Upper lobe of left lung (tissue), 6 donors: ENCODE measurements around the gene LPAR6. TPM values are rescaled to one million over a fixed set of nuclear protein-coding genes. Genes with fewer than 3 reads are reported as not detected.
A peak's percentile ranks its signal among the peaks of the same experiment; 100 is the strongest.

ENCODE experiments used
- ATAC-seq, 2 donors: fragments of 200-7000 bp; cut with Tn5 transposase; one replicate each; pipeline ENCODE4 v1.9.1; 2022; ENCODE audit warnings: mild to moderate bottlenecking in 2 of 2, moderate library complexity in 2 of 2; ENCODE audit not compliant: low FRiP score in 2 of 2
- DNase-seq, 2 donors: peaks; one replicate each; pipeline ENCODE4 v3.0.0-alpha.2; 2019 to 2020
- H3K27ac ChIP-seq, 4 donors: fragments of 200-600 bp; sonication (generic); one replicate each; pipeline ENCODE4 v1.5.1; 2016 to 2019
- H3K27me3 ChIP-seq, 4 donors: fragments of 200-600 bp; sonication (generic); one replicate each; pipeline ENCODE4 v1.5.1; 2017 to 2019
- H3K36me3 ChIP-seq, 4 donors: fragments of 200-600 bp; sonication (generic); one replicate each; pipeline ENCODE4 v1.5.1; 2016 to 2019
- H3K4me1 ChIP-seq, 4 donors: fragments of 200-600 bp; sonication (generic); one replicate each; pipeline ENCODE4 v1.5.1; 2018 to 2019
- H3K4me3 ChIP-seq, 4 donors: fragments of 200-600 bp; sonication (generic); one replicate each; pipeline ENCODE4 v1.5.1; 2017 to 2019; ENCODE audit warnings: mild to moderate bottlenecking in 2 of 4, moderate library complexity in 1 of 4
- H3K9me3 ChIP-seq, 4 donors: fragments of 200-600 bp; sonication (generic); one replicate each; pipeline ENCODE4 v1.5.1; 2018 to 2019
- EP300 ChIP-seq, 4 donors: sonication (generic); formaldehyde crosslinking; IDR thresholded peaks; one replicate each; pipeline ENCODE4 v1.5.1; 2017; ENCODE audit warnings: antibody characterized with exemption in 4 of 4, control low read depth in 2 of 4
- POLR2A ChIP-seq, 4 donors: fragments of 450-650 bp; IDR thresholded peaks; one replicate each; pipeline ENCODE4 v1.5.1; 2016 to 2017; ENCODE audit warnings: antibody characterized with exemption in 4 of 4, mild to moderate bottlenecking in 2 of 4
- POLR2AphosphoS5 ChIP-seq, 2 donors: sonication (generic); formaldehyde crosslinking; IDR thresholded peaks; one replicate each; pipeline ENCODE4 v1.5.1; 2017; ENCODE audit warnings: antibody characterized with exemption in 2 of 2
- WGBS, 2 donors: methylation state at CpG; one replicate each; pipeline ENCODE4 v1.1.5; 2017 to 2018; 5-methylcytosine and 5-hydroxymethylcytosine counted together
- total RNA-seq, 6 donors: library from RNA; depleted of rRNA in 4 of 6; stranded (reverse); fragments of >200 nt in 4 of 6; gene quantifications; one replicate each; pipeline versions ENCODE4 v1.1.0 to v1.2.1, GENCODE V29; 2016 to 2021
- TF ChIP-seq, protein P1 (sequence below), 6 experiments: fragments of 450-650 bp in 4 of 6; fragments of 200-600 bp in 2 of 6; sonication (generic) in 2 of 6; IDR thresholded peaks; one replicate each; pipeline ENCODE4 v1.5.1; 2016 to 2019; ENCODE audit warnings: antibody characterized with exemption in 6 of 6
- donor health status: DM: no; HTN: no; CAD: no; lungs with moderate emphysema.
- donor health status: DM: no; HTN: yes; CAD: no; lungs with severe emphysema.

The LPAR6 gene
- total RNA-seq, 6 donors from 2014 or later = 13.8 to 46.1 (median 19.0) TPM

DNA sequence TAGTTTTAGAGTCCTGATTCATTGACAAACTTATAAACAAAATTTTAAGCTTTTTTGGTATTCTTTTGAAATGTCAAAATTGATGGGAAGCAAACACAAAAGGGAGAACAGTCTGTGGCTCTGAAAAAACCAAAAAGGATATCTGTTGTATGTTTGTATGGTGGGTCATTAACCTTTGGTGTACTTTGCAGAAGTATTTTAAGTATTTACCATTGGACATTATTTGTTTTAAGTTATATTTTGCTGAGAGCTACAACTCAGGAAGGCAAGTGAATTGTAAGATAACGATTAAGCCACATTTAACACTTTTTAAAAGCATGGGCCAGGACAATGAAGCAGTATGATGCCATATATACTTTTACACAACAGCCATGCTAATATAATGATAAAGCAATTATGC is 15.2 kb downstream of the LPAR6 start:
- DNase-seq (no peak), ATAC-seq (no peak)
- Histone ChIP-seq H3K4me3 (no peak overlapping the region), H3K27ac (peak overlapping the region in 2 of 4 donors; percentile 16 to 68), H3K36me3 (peaks cover 0 to 12% (median 0%) of the 10 kb centered on the region in 4 donors), H3K9me3 (no peaks in the 10 kb centered on the region), H3K27me3 (no peaks in the 10 kb centered on the region), H3K4me1 (peaks cover 20 to 44% (median 33%) of the 10 kb centered on the region in 4 donors)
- TF ChIP-seq POLR2AphosphoS5 (IDR thresholded peaks at IDR 0.05) (no peak), POLR2A (IDR thresholded peaks at IDR 0.05) (no peak), EP300 (IDR thresholded peaks at IDR 0.05) (no peak)
- 45 to 50% methylated on average over 1 of the region's 1 CpG for WGBS, 2 donors

DNA sequence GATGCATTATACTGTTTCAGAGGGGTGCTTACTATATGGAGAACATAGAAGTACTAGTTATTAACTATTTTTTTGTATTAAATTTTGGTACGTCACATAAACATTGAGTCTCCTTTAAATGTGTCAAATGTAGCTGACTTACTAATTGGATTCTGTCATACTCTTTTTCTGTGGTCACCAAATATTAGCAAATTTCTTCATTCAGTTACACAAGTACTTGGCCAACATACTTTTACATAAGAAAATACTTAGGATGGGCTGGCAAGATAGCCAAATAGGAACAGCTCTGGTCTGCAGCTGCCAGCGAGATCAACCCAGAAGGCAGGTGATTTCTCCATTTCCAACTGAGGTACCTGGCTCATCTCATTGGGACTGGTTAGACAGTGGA is 19.2 kb downstream of the LPAR6 start:
- Histone ChIP-seq H3K4me1 (peaks cover 0 to 10% (median 8%) of the 10 kb centered on the region in 4 donors), H3K27ac (no peak overlapping the region), H3K27me3 (no peaks in the 10 kb centered on the region), H3K9me3 (peaks cover 0 to 6% (median 0%) of the 10 kb centered on the region in 4 donors), H3K4me3 (no peak overlapping the region), H3K36me3 (peaks cover 0 to 22% (median 0%) of the 10 kb centered on the region in 4 donors)
- TF ChIP-seq, protein P1, sequence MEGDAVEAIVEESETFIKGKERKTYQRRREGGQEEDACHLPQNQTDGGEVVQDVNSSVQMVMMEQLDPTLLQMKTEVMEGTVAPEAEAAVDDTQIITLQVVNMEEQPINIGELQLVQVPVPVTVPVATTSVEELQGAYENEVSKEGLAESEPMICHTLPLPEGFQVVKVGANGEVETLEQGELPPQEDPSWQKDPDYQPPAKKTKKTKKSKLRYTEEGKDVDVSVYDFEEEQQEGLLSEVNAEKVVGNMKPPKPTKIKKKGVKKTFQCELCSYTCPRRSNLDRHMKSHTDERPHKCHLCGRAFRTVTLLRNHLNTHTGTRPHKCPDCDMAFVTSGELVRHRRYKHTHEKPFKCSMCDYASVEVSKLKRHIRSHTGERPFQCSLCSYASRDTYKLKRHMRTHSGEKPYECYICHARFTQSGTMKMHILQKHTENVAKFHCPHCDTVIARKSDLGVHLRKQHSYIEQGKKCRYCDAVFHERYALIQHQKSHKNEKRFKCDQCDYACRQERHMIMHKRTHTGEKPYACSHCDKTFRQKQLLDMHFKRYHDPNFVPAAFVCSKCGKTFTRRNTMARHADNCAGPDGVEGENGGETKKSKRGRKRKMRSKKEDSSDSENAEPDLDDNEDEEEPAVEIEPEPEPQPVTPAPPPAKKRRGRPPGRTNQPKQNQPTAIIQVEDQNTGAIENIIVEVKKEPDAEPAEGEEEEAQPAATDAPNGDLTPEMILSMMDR (IDR thresholded peaks at IDR 0.05) = no peak
- no peak for TF ChIP-seq EP300 (IDR thresholded peaks at IDR 0.05)
- no peak for ATAC-seq
- DNase-seq = no peak
- WGBS, 2 donors = 84 to 96% methylated on average over 2 of the region's 2 CpGs

DNA sequence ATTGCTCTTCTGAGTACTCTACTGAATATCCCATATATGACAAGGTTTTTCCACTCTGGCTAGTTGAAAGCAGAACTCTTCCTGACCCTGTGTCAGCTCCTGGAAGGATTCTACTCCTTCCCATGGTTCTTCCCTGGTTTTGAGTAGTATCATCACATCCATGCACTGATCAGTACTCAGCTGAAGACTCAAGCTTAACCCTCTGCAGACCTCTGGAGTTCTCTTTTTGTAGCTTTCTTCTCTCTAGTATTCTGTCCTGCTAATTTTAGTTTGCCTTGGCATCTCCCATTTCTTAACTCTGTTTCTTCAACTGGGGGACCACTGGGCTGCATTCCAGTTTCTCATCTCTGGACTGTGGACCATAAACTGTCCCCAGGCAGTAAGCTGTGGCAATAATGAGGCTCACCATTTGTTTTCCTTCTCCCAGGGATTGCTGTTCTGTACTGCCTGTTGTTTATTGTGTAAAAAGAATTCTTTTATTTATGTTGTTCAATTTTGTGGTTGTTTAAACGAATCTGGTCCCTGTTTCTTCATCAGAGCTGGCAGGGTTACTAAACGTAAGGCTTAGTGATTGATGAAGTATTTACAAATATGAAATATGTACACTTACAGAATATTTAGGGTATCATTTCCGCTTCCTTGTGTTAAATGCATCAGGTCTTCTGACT is 19.7 kb downstream of the LPAR6 start:
- H3K4me1 ChIP-seq = peaks cover 0 to 6% (median 5%) of the 10 kb centered on the region in 4 donors
- DNase-seq (no peak), ATAC-seq (no peak)
- TF ChIP-seq, protein P1 (IDR thresholded peaks at IDR 0.05) = no peak
- no peak for TF ChIP-seq POLR2A (IDR thresholded peaks at IDR 0.05)
- TF ChIP-seq EP300 (IDR thresholded peaks at IDR 0.05) = no peak
- no peak for TF ChIP-seq POLR2AphosphoS5 (IDR thresholded peaks at IDR 0.05)
- 85% methylated on average over 3 of the region's 3 CpGs for WGBS, 2 donors
- H3K9me3 ChIP-seq = peaks cover 0 to 6% (median 0%) of the 10 kb centered on the region in 4 donors
- H3K36me3 ChIP-seq = peaks cover 0 to 22% (median 0%) of the 10 kb centered on the region in 4 donors
- no peak overlapping the region for H3K27ac ChIP-seq
- H3K4me3 ChIP-seq = no peak overlapping the region
- H3K27me3 ChIP-seq = no peaks in the 10 kb centered on the region

DNA sequence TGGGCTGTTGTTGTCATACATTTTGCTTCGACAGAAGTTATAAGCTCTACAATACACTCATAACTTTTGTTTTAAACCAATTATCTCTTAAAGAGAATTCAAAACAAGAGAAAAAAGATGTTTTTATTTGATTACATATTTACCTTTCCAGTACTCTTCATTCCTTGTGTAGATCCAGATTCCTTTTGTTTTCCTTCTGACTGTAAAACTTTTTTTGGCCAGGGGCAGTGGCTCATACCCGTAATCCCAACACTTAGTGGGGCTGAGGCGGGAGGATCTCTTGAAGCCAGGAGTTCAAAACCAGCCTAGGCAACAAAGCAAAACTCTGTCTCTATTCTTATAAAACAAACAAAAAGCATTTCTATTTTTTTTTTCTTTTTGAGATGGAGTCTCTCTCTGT is 21.7 kb downstream of the LPAR6 start:
- no peak overlapping the region for H3K4me3 ChIP-seq
- peaks cover 0 to 25% (median under 1%) of the 10 kb centered on the region in 4 donors for H3K36me3 ChIP-seq
- DNase-seq (no peak), ATAC-seq (no peak)
- TF ChIP-seq POLR2AphosphoS5 (IDR thresholded peaks at IDR 0.05) = no peak
- no peak for TF ChIP-seq POLR2A (IDR thresholded peaks at IDR 0.05)
- TF ChIP-seq, protein P1 (IDR thresholded peaks at IDR 0.05) = no peak
- TF ChIP-seq EP300 (IDR thresholded peaks at IDR 0.05) = no peak
- H3K27ac ChIP-seq = no peak overlapping the region
- peaks cover 0 to 6% (median 0%) of the 10 kb centered on the region in 4 donors for H3K9me3 ChIP-seq
- no peaks in the 10 kb centered on the region for H3K27me3 ChIP-seq
- 97 to 98% methylated on average over 3 of the region's 3 CpGs for WGBS, 2 donors
- no peaks in the 10 kb centered on the region for H3K4me1 ChIP-seq

DNA sequence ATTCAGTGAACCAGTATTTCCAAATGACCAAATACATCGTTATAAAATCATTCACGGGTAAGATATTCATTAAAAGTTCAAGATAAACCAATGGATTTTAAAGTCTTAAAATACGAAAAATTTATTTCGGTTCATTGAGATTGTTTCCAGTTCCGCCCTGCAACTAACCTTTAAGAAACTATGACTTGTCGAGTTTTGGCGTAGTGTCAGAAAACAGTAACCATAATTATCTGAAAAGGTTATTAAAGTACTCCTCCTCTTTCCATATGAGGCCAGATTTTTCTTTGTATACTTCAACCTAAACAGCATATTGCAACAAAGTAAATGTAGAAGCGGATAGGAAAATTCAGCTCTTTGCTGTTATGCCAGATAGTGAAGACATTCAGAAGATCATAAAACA is 26.1 kb downstream of the LPAR6 start:
- TF ChIP-seq EP300 (IDR thresholded peaks at IDR 0.05) = no peak
- TF ChIP-seq, protein P1 (IDR thresholded peaks at IDR 0.05) = no peak
- no peak for TF ChIP-seq POLR2A (IDR thresholded peaks at IDR 0.05)
- no peak for TF ChIP-seq POLR2AphosphoS5 (IDR thresholded peaks at IDR 0.05)
- DNase-seq (no peak), ATAC-seq (no peak)
- peaks cover 0 to 6% (median 0%) of the 10 kb centered on the region in 4 donors for H3K9me3 ChIP-seq
- peaks cover 0 to 27% (median 2%) of the 10 kb centered on the region in 4 donors for H3K36me3 ChIP-seq
- H3K4me3 ChIP-seq = no peak overlapping the region
- no peaks in the 10 kb centered on the region for H3K27me3 ChIP-seq
- 87 to 92% methylated on average over 8 of the region's 8 CpGs for WGBS, 2 donors
- no peaks in the 10 kb centered on the region for H3K4me1 ChIP-seq
- no peak overlapping the region for H3K27ac ChIP-seq
